H9 (cell line): ENCODE data around the gene MORC2. TPM values are rescaled to one million over a fixed set of nuclear protein-coding genes. Genes with fewer than 3 reads are reported as not detected.

ENCODE experiments used
- DNase-seq: peaks from one replicate; pipeline ENCODE4 v3.0.0-alpha.2; 2017
- H2AFZ ChIP-seq: one replicate; pipeline ENCODE4 v1.6.1; 2013; ENCODE audit warnings: mild to moderate bottlenecking, low read length, control low read depth, moderate library complexity
- H2AK5ac ChIP-seq: 2 replicates; pipeline ENCODE4 v1.6.1; 2013; ENCODE audit warnings: low read length, control low read depth, mixed read lengths; ENCODE audit not compliant: insufficient read length
- H2BK120ac ChIP-seq: one replicate; pipeline ENCODE4 v1.6.1; 2013; ENCODE audit warnings: low read depth, mild to moderate bottlenecking, low read length, control low read depth, inconsistent platforms; ENCODE audit not compliant: poor library complexity, severe bottlenecking
- H2BK12ac ChIP-seq: 2 replicates; pipeline ENCODE4 v1.6.1; 2013; ENCODE audit warnings: low read length, control low read depth, mixed read lengths, low read depth; ENCODE audit not compliant: insufficient read length
- H2BK15ac ChIP-seq: 2 replicates; pipeline ENCODE4 v1.6.1; 2013; ENCODE audit warnings: low read depth, low read length, control low read depth
- H2BK20ac ChIP-seq: one replicate; pipeline ENCODE4 v1.6.1; 2013; ENCODE audit warnings: low read depth, mild to moderate bottlenecking, low read length, control low read depth, inconsistent platforms; ENCODE audit not compliant: poor library complexity, severe bottlenecking
- H2BK5ac ChIP-seq: 2 replicates; pipeline ENCODE4 v1.6.1; 2013; ENCODE audit warnings: low read length, control low read depth, mixed read lengths; ENCODE audit not compliant: insufficient read length
- H3K14ac ChIP-seq: 2 replicates; pipeline ENCODE4 v1.6.1; 2013; ENCODE audit warnings: low read length, control low read depth; ENCODE audit not compliant: insufficient read depth
- H3K18ac ChIP-seq: 2 replicates; pipeline ENCODE4 v1.6.1; 2013; ENCODE audit warnings: low read depth, mild to moderate bottlenecking, mixed read lengths, low read length, control low read depth; ENCODE audit not compliant: insufficient read length
- H3K23ac ChIP-seq: 2 replicates; pipeline ENCODE4 v1.6.1; 2013; ENCODE audit warnings: low read length, control low read depth, mixed read lengths, low read depth; ENCODE audit not compliant: insufficient read length
- H3K23me2 ChIP-seq: 2 replicates; pipeline ENCODE4 v1.6.1; 2013; ENCODE audit warnings: low read depth, mild to moderate bottlenecking, mixed read lengths, low read length, control low read depth; ENCODE audit not compliant: insufficient read length, poor library complexity, severe bottlenecking
- H3K27ac ChIP-seq: 2 replicates; pipeline ENCODE4 v1.5.1; 2013; ENCODE audit warnings: low read length, control low read depth, mixed read lengths, low read depth; ENCODE audit not compliant: insufficient read length
- H3K27me3 ChIP-seq: 2 replicates; pipeline ENCODE4 v1.6.1; 2013; ENCODE audit warnings: low read length, control low read depth, inconsistent platforms; ENCODE audit not compliant: insufficient read depth
- H3K4ac ChIP-seq: 2 replicates; pipeline ENCODE4 v1.6.1; 2013; ENCODE audit warnings: low read depth, mild to moderate bottlenecking, control low read depth, inconsistent platforms, low read length, moderate library complexity
- H3K4me1 ChIP-seq: 2 replicates; pipeline ENCODE4 v1.6.1; 2013; ENCODE audit warnings: low read length, control low read depth, inconsistent platforms; ENCODE audit not compliant: insufficient read depth
- H3K4me2 ChIP-seq: 2 replicates; pipeline ENCODE4 v1.6.1; 2013; ENCODE audit warnings: low read length, control low read depth, mixed read lengths; ENCODE audit not compliant: insufficient read length, insufficient read depth
- H3K56ac ChIP-seq: 2 replicates; pipeline ENCODE4 v1.6.1; 2013; ENCODE audit warnings: low read depth, mild to moderate bottlenecking, mixed read lengths, low read length, control low read depth; ENCODE audit not compliant: insufficient read length
- H3K79me1 ChIP-seq: 2 replicates; pipeline ENCODE4 v1.6.1; 2013; ENCODE audit warnings: low read depth, mild to moderate bottlenecking, moderate library complexity, low read length, control low read depth, inconsistent platforms; ENCODE audit not compliant: insufficient read depth, poor library complexity, severe bottlenecking
- H3K79me2 ChIP-seq: 2 replicates; pipeline ENCODE4 v1.6.1; 2013; ENCODE audit warnings: low read length, control low read depth, inconsistent platforms; ENCODE audit not compliant: insufficient read depth
- H3K9ac ChIP-seq: 2 replicates; pipeline ENCODE4 v1.6.1; 2013; ENCODE audit warnings: low read length, control low read depth, mixed read lengths; ENCODE audit not compliant: insufficient read length; ENCODE audit errors: extremely low read depth
- H3K9me3 ChIP-seq: one replicate; pipeline ENCODE4 v1.6.1; 2013; ENCODE audit warnings: low read depth, low read length, inconsistent platforms; ENCODE audit not compliant: control insufficient read depth
- H3T11ph ChIP-seq: one replicate; pipeline ENCODE4 v1.6.1; 2013; ENCODE audit warnings: mild to moderate bottlenecking, low read length, control low read depth, inconsistent platforms
- H4K20me1 ChIP-seq: one replicate; pipeline ENCODE4 v1.6.1; 2013; ENCODE audit not compliant: control insufficient read depth, insufficient read length, insufficient read depth
- H4K5ac ChIP-seq: 2 replicates; pipeline ENCODE4 v1.6.1; 2013; ENCODE audit warnings: low read depth, mild to moderate bottlenecking, mixed read lengths, low read length, control low read depth; ENCODE audit not compliant: insufficient read length
- H4K8ac ChIP-seq: replicated peaks from 2 replicates; pipeline ENCODE4 v1.6.1; 2013; ENCODE audit warnings: low read length, control low read depth, mixed read lengths, low read depth; ENCODE audit not compliant: insufficient read length
- H4K91ac ChIP-seq: 2 replicates; pipeline ENCODE4 v1.6.1; 2013; ENCODE audit warnings: low read depth, mild to moderate bottlenecking, moderate library complexity, mixed read lengths, low read length, control low read depth; ENCODE audit not compliant: insufficient read length
- H3K27ac Mint-ChIP-seq, 3 experiments: 2 replicates in 2 of 3; 3 replicates in 1 of 3; pipeline ENCODE4 v1.8.0; 2020 to 2021; ENCODE audit warnings: mixed read lengths in 3 of 3, mild to moderate bottlenecking in 1 of 3, moderate library complexity in 1 of 3
- H3K27me3 Mint-ChIP-seq: 2 replicates; pipeline ENCODE4 v1.8.0; 2021; ENCODE audit warnings: low read depth, mild to moderate bottlenecking, moderate library complexity, mixed read lengths
- H3K36me3 Mint-ChIP-seq, 3 experiments: 2 replicates in 2 of 3; 3 replicates in 1 of 3; pipeline ENCODE4 v1.8.0; 2020 to 2021; ENCODE audit warnings: low read depth in 3 of 3, mixed read lengths in 3 of 3; ENCODE audit not compliant: insufficient read depth in 1 of 3
- H3K4me1 Mint-ChIP-seq, 2 experiments: 2 replicates each; pipeline ENCODE4 v1.8.0; 2020; ENCODE audit warnings: mixed read lengths in 2 of 2
- H3K4me3 Mint-ChIP-seq, 2 experiments: 2 replicates in 1 of 2; 3 replicates in 1 of 2; pipeline ENCODE4 v1.8.0; 2020 to 2021; ENCODE audit warnings: mild to moderate bottlenecking in 2 of 2, mixed read lengths in 2 of 2, moderate library complexity in 1 of 2
- H3K9me3 Mint-ChIP-seq, 2 experiments: 2 replicates in 1 of 2; 3 replicates in 1 of 2; pipeline ENCODE4 v1.8.0; 2020; ENCODE audit warnings: mild to moderate bottlenecking in 2 of 2, mixed read lengths in 2 of 2, moderate library complexity in 1 of 2
- CTCF ChIP-seq: fragments of 200-600 bp; sonication (generic); conservative IDR thresholded peaks from 3 replicates; pipeline ENCODE4 v1.8.0; 2021; ENCODE audit warnings: antibody characterized with exemption, mild to moderate bottlenecking
- WGBS: extraction: QIAGEN DNeasy Blood & Tissue Kit; methylation state at CpG from one replicate; pipeline ENCODE4 v1.1.7; 2013; ENCODE audit warnings: missing lambda C conversion rate, low lambda C conversion rate, mixed read lengths; ENCODE audit not compliant: insufficient read length; ENCODE audit errors: extremely low coverage; 5-methylcytosine and 5-hydroxymethylcytosine counted together
- total RNA-seq: library from RNA; stranded (reverse); gene quantifications from 2 replicates; pipeline ENCODE4 v1.2.1, GENCODE V29; 2021

The MORC2 gene
- total RNA-seq, 1 experiment from 2014 or later, result 37.4 TPM

GRCh38 chr22:30979932-30980331 is 11.4 kb upstream of the MORC2 start:
- H2BK120ac ChIP-seq, result no peak overlapping the region
- H3K79me1 ChIP-seq, result no peaks in the 10 kb centered on the region
- H3K79me2 ChIP-seq, result peaks cover 3% of the 10 kb centered on the region; the same call in 1 of the 2 replicates
- H3K4me1 Mint-ChIP-seq, result peaks cover 4 to 6% of the 10 kb centered on the region in 2 experiments; a peak in 3 of 4 replicates
- H3T11ph ChIP-seq, result no peak overlapping the region
- H3K23me2 ChIP-seq, result no peaks in the 10 kb centered on the region
- peaks cover 7% of the 10 kb centered on the region for H3K9me3 ChIP-seq
- H3K4ac ChIP-seq, result no peak overlapping the region
- H3K4me3 Mint-ChIP-seq, result no peak overlapping the region
- peak; percentile 11; the same call in 1 of the 3 replicates for TF ChIP-seq CTCF
- no peak overlapping the region for H3K14ac ChIP-seq
- no CpG with 5 or more reads among the region's 3 CpGs for WGBS
- no peak overlapping the region for H4K8ac ChIP-seq
- no peak overlapping the region for H2BK15ac ChIP-seq
- no peak overlapping the region for H3K9ac ChIP-seq
- no peak overlapping the region for H3K56ac ChIP-seq
- no peaks in the 10 kb centered on the region for H3K27me3 ChIP-seq
- H3K27ac ChIP-seq, result no peak overlapping the region
- H3K4me1 ChIP-seq, result no peaks in the 10 kb centered on the region
- no peak overlapping the region for H2BK12ac ChIP-seq
- DNase-seq, result no peak
- no peak overlapping the region for H2AFZ ChIP-seq
- H3K4me2 ChIP-seq, result no peak overlapping the region
- no peak overlapping the region for H2BK20ac ChIP-seq
- peaks cover 7% of the 10 kb centered on the region for H3K27me3 Mint-ChIP-seq
- peaks cover 58 to 65% of the 10 kb centered on the region in 2 experiments for H3K9me3 Mint-ChIP-seq
- H4K5ac ChIP-seq, result no peak overlapping the region
- no peak overlapping the region for H3K23ac ChIP-seq
- H3K18ac ChIP-seq, result no peak overlapping the region
- no peaks in the 10 kb centered on the region for H4K20me1 ChIP-seq
- H4K91ac ChIP-seq, result no peak overlapping the region
- no peak overlapping the region for H2AK5ac ChIP-seq
- peaks cover 54 to 89% (median 63%) of the 10 kb centered on the region in 3 experiments for H3K36me3 Mint-ChIP-seq
- H2BK5ac ChIP-seq, result no peak overlapping the region
- H3K27ac Mint-ChIP-seq, result no peak overlapping the region
